Lower lobe of right lung (tissue), 2 donors: ENCODE measurements around the gene NEK1. TPM values are rescaled to one million over a fixed set of nuclear protein-coding genes. Genes with fewer than 3 reads are reported as not detected.

Experiments used
- ATAC-seq, 2 donors: fragments of 200-7000 bp; cut with Tn5 transposase; one replicate each; pipeline ENCODE4 v1.9.1; 2020 to 2022; ENCODE audit warnings: mild to moderate bottlenecking in 2 of 2, moderate library complexity in 2 of 2
- DNase-seq: peaks from one replicate; pipeline ENCODE4 v3.0.0-alpha.2; 2020
- H3K27ac ChIP-seq: fragments of 200-600 bp; one replicate; pipeline ENCODE4 v1.8.0; 2022
- H3K27me3 ChIP-seq: fragments of 200-600 bp; one replicate; pipeline ENCODE4 v1.8.0; 2022; ENCODE audit warnings: low read depth
- H3K36me3 ChIP-seq: fragments of 200-600 bp; one replicate; pipeline ENCODE4 v1.8.0; 2022; ENCODE audit warnings: mild to moderate bottlenecking
- H3K4me1 ChIP-seq: fragments of 200-600 bp; one replicate; pipeline ENCODE4 v1.8.0; 2022
- H3K4me3 ChIP-seq: fragments of 200-600 bp; one replicate; pipeline ENCODE4 v1.8.0; 2022; ENCODE audit warnings: mild to moderate bottlenecking
- H3K9me3 ChIP-seq: fragments of 200-600 bp; one replicate; pipeline ENCODE4 v1.8.0; 2022
- intact Hi-C: fragments of 100-400 bp; cut with DNase I; formaldehyde crosslinking; loops from one replicate; pipeline ENCODE4 v1.11.0; 2022
- total RNA-seq: library from RNA; stranded (reverse); fragmentation: NEBNext Ultra II Directional; extraction: Animal tissue kit (Norgen Biotek cat#: 25700); gene quantifications from one replicate; pipeline ENCODE4 v1.2.1, GENCODE V29; 2021
- TF ChIP-seq, protein P1 (sequence below): fragments of 200-600 bp; IDR thresholded peaks from one replicate; pipeline ENCODE4 v1.8.0; 2022; ENCODE audit warnings: antibody characterized with exemption, mild to moderate bottlenecking
- donor health status: DM: no; HTN: yes; CAD: no; lungs with severe emphysema.

Gene NEK1
- total RNA-seq, 1 donor from 2014 or later = 12.1 TPM

- Histone ChIP-seq H3K4me1 (peaks cover 4% of the 10 kb centered on the region), H3K4me3 (no peak overlapping the region), H3K9me3 (no peaks in the 10 kb centered on the region), H3K27me3 (no peaks in the 10 kb centered on the region), H3K27ac (no peak overlapping the region), H3K36me3 (no peaks in the 10 kb centered on the region)
- intact Hi-C loops = no loop called here
- TF ChIP-seq, protein P1, sequence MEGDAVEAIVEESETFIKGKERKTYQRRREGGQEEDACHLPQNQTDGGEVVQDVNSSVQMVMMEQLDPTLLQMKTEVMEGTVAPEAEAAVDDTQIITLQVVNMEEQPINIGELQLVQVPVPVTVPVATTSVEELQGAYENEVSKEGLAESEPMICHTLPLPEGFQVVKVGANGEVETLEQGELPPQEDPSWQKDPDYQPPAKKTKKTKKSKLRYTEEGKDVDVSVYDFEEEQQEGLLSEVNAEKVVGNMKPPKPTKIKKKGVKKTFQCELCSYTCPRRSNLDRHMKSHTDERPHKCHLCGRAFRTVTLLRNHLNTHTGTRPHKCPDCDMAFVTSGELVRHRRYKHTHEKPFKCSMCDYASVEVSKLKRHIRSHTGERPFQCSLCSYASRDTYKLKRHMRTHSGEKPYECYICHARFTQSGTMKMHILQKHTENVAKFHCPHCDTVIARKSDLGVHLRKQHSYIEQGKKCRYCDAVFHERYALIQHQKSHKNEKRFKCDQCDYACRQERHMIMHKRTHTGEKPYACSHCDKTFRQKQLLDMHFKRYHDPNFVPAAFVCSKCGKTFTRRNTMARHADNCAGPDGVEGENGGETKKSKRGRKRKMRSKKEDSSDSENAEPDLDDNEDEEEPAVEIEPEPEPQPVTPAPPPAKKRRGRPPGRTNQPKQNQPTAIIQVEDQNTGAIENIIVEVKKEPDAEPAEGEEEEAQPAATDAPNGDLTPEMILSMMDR = no peak
- ATAC-seq = no peak
- DNase-seq = no peak
These were observed 205.1 kb downstream of the NEK1 start for GRCh38 chr4:169407217-169407845.

DNA sequence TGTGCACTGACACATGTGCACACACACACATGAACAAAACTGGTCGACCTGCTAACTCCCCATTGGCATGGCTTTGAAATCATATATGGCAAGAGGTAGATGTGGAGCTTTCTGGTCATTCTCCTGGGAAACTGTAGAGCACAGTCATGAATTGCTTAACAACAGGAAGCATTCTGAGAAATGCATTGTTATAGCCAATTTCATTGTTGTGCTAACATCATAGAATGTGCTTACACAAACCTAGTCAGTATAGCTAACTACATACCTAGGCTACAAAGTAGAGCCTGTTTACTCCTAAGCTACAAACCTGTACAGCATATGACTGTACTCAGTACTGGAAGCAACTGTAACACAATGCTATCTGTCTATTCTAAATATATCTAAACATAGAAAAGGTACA is 207.4 kb downstream of the NEK1 start:
- DNase-seq = no peak
- intact Hi-C loops = no loop called here

DNA sequence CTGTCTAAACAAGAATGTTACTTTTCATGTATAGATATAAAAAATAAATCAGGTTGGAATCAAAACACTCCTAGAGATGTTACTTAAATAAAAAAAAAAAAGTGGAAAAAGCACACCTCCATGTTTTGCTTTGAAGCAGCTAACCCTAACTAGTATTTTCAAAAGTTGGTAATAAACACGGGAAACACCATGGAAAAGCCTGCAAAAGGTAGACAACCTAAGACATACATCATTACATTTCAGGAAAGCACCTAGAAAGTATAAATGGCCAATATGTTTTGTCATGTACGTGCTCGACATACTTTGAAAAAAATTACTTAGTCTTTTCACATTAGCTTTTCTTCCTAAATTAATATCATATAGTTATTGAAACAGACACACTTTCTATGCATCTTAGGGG is 211.6 kb downstream of the NEK1 start:
- Histone ChIP-seq H3K27me3 (no peaks in the 10 kb centered on the region), H3K9me3 (no peaks in the 10 kb centered on the region), H3K27ac (no peak overlapping the region), H3K36me3 (no peaks in the 10 kb centered on the region), H3K4me1 (no peaks in the 10 kb centered on the region), H3K4me3 (no peak overlapping the region)
- DNase-seq (no peak), ATAC-seq (no peak)
- intact Hi-C loops = no loop called here
- TF ChIP-seq, protein P1 = no peak

More for the DNA sequence above, 207.4 kb downstream of the NEK1 start:
- Histone ChIP-seq H3K27me3 (no peaks in the 10 kb centered on the region), H3K27ac (no peak overlapping the region), H3K9me3 (no peaks in the 10 kb centered on the region), H3K36me3 (no peaks in the 10 kb centered on the region), H3K4me3 (no peak overlapping the region), H3K4me1 (no peaks in the 10 kb centered on the region)
- no peak for ATAC-seq
- TF ChIP-seq, protein P1 = no peak

DNA sequence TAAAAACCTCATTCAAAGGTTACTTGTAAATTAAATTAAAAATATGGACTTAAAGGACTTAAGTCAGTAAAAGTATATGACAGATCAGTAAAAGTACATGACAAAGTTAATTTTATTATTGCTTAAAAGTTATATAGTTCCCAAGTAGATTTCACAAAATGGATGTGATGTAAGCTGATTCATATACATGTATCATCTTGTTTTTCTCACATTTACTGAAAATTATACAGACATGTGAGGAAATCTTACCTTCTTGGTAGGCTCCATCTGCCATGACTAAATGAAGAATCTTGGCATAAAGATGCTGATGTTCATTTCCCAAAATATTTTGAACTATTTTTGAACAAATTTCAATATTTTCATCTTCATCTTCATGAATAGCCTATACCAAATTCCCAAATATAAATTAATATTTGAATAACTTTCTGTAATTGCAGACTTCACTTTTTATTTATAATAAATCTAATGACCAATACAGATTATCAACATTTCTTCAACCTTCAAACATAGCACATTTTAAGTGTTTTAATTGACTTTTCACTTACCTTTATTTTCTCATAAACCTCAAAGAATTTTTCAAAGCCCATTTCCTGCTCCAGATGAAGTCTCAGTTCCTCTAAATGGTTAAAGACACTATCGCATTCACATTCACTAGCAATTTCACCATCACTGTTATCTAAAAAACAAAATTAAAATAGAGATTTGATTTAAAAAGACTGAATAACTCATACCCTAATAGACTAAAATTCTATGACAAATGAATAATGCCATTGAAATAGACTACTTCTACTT is 212.2 kb downstream of the NEK1 start:
- Histone ChIP-seq H3K27ac (no peak overlapping the region), H3K36me3 (no peaks in the 10 kb centered on the region), H3K27me3 (no peaks in the 10 kb centered on the region), H3K9me3 (no peaks in the 10 kb centered on the region), H3K4me1 (no peaks in the 10 kb centered on the region), H3K4me3 (no peak overlapping the region)
- intact Hi-C loops = no loop called here
- ATAC-seq (no peak), DNase-seq (no peak)
- TF ChIP-seq, protein P1 = no peak

- TF ChIP-seq, protein P1 = no peak
- ATAC-seq (no peak), DNase-seq (no peak)
- Histone ChIP-seq H3K27ac (no peak overlapping the region), H3K36me3 (no peaks in the 10 kb centered on the region), H3K27me3 (no peaks in the 10 kb centered on the region), H3K9me3 (no peaks in the 10 kb centered on the region), H3K4me3 (no peak overlapping the region), H3K4me1 (no peaks in the 10 kb centered on the region)
- intact Hi-C loops = no loop called here
These were observed 214.1 kb downstream of the NEK1 start for GRCh38 chr4:169398316-169398715.
